ENCODE data around the gene FBXO5.
"Not testable (repeated sequence)": the region's sequence is repeated elsewhere in the genome, so short reads cannot be mapped to it uniquely, and the experiment has no call there.

- TF ChIP-seq CTCF (IDR thresholded peaks at IDR 0.05; ENCODE audit: low read depth, low read length); POLR2A (IDR thresholded peaks at IDR 0.05; ENCODE audit: extremely low read depth, insufficient read length): not testable (repeated sequence)
These were observed 16.5 kb downstream of the FBXO5 start for GRCh38 chr6:152966168-152966894.
